HG03108 (cell line): Measurements from ENCODE around the gene YDJC.
"Not testable (repeated sequence)": the region's sequence is repeated elsewhere in the genome, so short reads cannot be mapped to it uniquely, and the experiment has no call there.

Source experiments
- ATAC-seq: cut with Tn5 transposase; IDR thresholded peaks from one replicate; pipeline ENCODE4 v1.9.1; 2021; ENCODE audit warnings: moderate library complexity; ENCODE audit not compliant: unreplicated experiment

The YDJC gene

GRCh38 chr22:21632931-21633330, 3.1 kb upstream of the YDJC start:
- no peak for ATAC-seq

GRCh38 chr22:21632237-21632895, 2.5 kb upstream of the YDJC start, which contains the start of gene CCDC116:
Gene CCDC116, plus strand, starts transcription at chr22:21632760. Its CDS starts 422 bp downstream, at chr22:21633182.
- ATAC-seq: no peak

- ATAC-seq: no peak
These were observed 1.2 kb upstream of the YDJC start for GRCh38 chr22:21631025-21631424.

GRCh38 chr22:21628386-21629254, 1.2 kb downstream of the YDJC start:
- ATAC-seq: no peak

- ATAC-seq: no peak
These were observed 2.9 kb downstream of the YDJC start for GRCh38 chr22:21626735-21627469.

- no peak for ATAC-seq
These were observed 3.6 kb downstream of the YDJC start for GRCh38 chr22:21626073-21626734.

- no peak for ATAC-seq
These were observed 4.7 kb downstream of the YDJC start for GRCh38 chr22:21624880-21625791.

- ATAC-seq: no peak
These were observed 5.5 kb downstream of the YDJC start for GRCh38 chr22:21624120-21624879.

- no peak for ATAC-seq
These were observed 6.2 kb downstream of the YDJC start for GRCh38 chr22:21623648-21623970.

GRCh38 chr22:21622919-21623647, 6.7 kb downstream of the YDJC start:
- ATAC-seq: no peak

- no peak for ATAC-seq
These were observed 7.6 kb downstream of the YDJC start for GRCh38 chr22:21622011-21622918.

- ATAC-seq: no peak
These were observed 8.8 kb downstream of the YDJC start for GRCh38 chr22:21621025-21621424.

- ATAC-seq: not testable (repeated sequence)
These were observed 12.5 kb downstream of the YDJC start for GRCh38 chr22:21617337-21617736.

- ATAC-seq: no peak
These were observed 14.1 kb downstream of the YDJC start for GRCh38 chr22:21615731-21616130.

GRCh38 chr22:21613553-21614233, 16.1 kb downstream of the YDJC start:
- no peak for ATAC-seq

GRCh38 chr22:21612858-21613257, 17.0 kb downstream of the YDJC start:
- no peak for ATAC-seq
